Islet of Langerhans (tissue), 1 donor: ENCODE measurements around the gene LITAF.
"Not testable (repeated sequence)": the region's sequence is repeated elsewhere in the genome, so short reads cannot be mapped to it uniquely, and the experiment has no call there.

Source experiments
- FAIRE-seq: peaks from one replicate; lab custom pipeline; 2011; peaks lifted over from hg19 to GRCh38; lab: Jason Lieb, UNC

Gene LITAF

DNA sequence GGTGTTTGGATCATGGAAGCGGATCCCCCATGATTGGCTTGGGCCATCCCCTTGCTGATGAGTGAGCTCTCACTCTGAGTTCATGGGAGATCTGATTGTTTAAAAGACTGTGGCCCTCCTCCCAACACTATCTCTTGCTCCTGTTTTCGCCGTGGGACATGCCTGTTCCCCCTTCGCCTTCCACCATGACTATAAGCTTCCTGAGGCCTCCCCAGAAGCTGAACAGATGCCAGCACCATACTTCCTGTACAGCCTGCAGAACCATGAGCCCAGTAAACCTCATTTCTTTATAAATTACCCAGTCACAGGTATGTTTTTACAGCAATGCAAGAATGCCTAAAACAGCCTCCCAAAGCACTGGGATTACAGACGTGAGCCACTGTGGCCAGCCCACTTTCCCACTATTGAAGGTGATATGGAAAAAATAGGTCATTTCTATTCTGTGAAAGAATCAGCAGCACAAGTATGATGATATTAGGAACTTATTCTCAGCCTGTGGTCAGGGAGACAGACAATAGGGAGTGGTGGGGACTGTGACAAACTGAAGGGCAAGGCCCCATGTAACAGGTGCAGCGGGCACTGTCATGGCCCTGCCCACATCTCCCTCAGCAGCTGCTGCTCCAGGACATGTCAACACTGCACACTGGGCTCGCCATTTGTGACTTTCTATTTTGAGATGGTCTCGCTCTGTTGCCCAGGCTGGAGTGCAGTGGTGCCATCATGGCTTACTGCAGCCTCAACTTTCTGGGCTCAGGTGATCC is 33.7 kb upstream of the LITAF start:
- no peak for FAIRE-seq

DNA sequence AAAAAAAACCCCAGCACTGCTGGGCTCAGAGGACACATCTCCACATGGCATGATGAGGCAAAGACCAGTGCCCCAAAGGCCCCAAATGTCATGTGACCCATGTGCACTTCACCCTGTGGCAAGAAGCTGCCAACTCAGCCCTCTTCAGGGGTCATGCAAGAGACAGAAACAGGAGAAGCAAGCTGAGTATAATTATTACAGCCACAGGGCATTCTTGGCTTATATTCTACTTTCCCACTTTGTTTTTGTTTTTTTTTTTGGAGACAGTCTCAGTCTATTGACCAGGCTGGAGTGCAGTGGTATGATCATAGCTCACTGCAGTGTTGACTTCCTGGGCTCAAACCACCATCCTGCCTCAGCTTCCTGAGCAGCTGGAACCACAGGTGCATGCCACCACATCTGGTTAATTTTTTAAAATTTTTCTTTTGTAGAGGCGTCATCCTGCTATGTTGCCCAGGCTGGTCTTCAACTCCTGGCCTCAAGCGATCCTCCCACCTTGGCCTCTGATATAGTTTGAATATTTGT is 32.7 kb upstream of the LITAF start:
- no peak for FAIRE-seq

DNA sequence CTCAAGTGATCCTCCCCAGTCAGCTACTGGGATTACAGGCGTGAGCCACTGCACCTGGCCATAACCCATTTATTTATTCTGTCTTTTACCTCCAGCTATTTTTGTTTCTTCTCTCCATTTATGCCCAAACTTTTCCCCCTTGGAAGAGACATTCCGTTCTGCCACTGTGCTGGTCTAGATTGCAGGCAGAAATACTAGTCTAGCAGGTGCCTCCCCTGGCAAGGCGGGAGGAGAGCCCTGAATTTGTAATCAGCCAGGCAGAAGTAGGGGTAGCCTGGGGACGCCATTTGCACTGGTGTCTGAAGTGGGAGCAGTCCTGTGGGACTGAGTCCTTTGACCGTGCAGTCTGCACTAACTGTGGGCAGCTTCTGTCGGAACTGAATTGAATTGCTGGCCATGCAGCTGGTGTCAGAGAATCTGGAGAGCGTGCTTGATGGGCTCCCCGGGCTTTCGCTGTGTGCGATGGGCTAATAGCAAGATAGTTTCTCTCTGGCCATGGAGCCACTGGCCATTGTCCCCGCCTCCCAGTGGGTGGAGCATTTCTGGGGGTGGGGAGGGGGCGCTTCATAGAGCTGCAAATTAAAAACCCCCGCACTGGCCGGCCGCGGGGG is 31.5 kb upstream of the LITAF start:
- FAIRE-seq: no peak

DNA sequence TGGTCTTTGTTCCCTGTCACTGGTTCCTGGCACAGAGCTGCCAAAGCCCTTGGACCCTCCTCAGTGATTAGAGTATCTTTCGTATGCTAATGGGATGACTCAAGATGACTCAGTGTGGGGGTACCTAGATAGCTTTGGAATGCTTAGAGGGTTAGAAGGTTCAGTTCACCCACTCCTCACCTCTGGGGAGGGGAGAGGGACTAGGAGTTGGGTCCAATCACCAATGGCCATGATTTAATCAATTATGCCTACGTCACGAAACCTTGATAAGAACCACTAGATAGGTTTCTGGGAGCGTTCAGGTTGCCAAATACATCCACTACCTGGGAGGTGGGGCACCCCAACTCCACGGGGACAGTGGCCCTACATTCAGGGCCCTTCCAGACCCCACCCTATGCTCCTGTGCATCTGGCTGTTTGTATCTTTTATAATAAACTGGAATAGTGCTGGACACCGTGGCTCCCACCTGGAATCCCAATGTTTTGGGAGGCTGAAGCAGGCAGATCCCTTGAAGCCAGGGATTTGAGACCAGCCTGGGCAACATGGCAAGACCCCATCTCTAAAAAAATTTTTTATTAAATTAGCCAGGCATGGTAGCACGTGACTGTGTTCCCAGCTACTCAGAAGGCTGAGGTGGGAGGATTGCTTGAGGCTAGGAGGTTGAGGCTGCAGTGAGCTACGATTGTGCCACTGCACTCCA is 29.2 kb upstream of the LITAF start:
- FAIRE-seq: no peak

DNA sequence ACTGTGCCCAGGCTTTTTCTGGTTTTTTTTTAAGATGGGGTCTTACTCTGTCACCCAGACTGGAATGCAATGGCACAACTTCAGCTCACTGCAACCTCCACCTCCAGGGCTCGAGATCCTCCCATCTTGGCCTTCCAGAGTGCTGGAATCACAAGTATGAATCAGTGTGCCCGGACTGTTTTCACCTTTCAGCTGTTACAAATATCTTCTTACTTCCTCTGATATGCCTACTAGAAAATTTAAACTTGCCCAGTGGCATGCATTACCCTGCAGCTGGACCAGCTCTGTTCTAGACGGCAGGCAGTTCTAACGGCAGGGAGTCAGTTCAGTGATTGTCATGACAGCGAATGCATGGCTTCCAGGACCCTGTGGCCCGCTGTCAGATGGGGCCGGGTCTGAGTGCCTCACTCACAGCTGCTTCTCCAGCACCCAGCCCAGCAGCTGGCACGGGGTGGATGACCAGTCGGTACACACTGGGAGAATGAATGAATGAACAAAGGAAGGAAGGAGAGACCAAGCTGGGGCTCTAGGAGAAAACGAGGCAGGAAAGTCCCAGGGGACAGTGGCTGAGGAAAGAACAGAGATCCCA is 28.0 kb upstream of the LITAF start:
- no peak for FAIRE-seq

DNA sequence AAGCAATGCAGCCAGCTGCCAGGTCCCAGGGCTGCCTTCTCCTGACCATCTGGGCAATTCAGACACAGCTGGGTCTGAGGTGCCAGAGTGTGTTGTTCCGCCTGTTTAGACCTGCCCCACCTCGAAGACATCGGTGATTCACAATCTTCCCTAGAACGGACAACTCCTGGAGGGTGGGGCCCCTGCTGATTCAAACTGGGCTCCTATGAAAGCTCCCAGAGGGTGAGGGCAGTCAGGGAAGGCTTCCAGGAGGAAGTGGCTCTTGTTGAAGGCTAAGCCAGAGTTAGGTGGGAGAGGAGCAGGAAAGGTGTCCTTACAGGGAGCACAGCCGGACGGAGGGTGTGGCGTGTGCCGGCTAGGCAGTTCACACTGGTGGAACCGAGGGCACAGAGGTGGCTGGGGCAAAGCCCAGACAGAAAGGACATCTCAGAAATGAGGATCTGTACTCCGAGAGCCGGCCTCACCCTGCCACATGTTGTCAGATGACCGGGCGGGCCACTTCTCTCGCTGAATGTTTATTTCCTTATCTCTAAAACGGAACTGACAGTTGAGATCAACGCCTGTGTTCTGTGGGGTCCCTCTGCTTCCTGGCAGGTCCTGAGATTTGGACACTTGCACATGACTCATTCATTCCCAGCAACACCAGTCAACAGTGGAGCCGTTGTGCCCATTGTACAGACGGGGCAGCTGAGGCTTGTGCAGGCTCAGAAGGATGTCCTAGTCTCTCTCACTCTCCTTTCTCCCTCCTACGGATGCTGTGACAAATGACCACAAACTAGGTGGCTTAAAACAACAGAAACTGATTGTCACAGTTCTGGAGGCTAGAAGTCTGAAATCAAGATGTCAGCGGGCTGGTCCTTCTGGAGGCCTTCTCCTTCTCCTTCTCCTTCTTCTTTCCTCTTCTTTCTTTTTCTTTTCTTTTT is 26.9 kb upstream of the LITAF start:
- no peak for FAIRE-seq

DNA sequence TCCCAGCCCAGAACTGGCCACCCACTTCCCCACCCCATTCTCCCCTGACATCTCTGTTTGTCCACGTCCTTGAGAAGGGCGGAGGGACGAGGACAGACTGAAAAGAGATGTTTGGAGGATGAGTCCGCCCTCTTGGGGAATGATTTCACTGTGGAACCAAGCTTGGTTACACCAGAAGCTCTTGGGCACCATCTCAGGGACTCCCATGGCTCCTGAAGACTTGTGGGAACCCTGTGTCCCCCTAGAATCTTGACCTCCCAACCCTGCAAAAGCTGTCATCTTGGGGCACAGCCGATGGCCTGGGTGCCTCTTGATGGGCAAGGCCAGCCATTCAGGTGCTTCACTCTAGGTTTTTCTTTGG is 25.9 kb upstream of the LITAF start:
- no peak for FAIRE-seq

DNA sequence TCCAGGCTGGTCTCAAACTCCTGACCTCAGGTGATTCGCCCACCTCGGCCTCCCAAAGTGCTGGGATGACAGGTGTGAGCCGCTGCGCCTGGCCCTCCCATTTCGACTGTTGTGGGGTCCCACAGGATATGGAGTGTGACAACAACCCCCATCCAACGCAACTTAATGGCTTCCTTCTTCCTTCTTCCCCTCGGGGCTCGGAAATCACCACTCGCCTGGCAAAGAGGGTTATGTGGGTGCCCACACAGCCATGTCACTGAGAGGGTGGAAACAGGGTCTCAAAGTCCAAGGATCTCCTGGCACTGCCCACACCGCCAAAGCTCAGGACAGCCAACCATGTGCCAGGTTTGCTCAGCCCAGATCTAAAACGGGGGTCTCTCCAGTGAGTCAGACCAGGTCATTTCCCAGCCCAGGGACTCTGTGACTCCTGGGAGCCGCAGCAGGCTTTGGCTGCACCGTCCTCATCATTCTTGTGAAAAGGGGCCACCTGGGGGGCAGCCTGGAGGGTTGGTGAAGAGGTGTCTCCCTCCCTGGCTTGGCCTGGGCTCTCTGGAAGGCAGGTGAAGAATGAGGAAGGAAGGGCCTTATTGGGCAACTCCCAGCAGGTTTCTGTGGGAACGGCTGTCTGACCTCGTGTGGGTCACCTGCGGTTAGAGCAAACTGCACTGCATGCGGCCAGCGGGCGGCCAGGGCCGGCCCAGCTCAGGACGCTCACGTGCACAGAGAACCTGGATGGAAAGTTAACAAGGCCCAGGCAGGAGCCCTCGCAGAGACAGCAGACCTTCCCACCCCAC is 25.3 kb upstream of the LITAF start:
- no peak for FAIRE-seq

DNA sequence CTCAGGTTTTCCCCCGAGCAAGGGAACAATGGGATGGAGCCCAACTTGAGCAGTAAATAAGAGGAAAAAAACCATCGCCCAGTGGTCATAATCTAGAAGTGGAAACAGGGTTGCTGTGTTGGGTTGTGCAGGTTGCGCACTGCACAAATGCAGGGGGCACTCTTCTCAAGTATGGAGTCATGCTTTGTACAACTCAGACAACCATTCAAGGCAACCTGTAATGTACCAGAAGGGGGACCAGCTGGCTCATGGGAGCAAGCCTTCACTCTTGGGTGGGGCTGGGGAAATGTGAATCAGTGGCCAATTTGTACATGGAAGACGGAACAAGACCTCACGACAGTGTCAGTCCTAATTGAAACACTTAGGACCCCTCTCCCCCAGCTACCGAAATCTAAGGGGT is 23.9 kb upstream of the LITAF start:
- no peak for FAIRE-seq

DNA sequence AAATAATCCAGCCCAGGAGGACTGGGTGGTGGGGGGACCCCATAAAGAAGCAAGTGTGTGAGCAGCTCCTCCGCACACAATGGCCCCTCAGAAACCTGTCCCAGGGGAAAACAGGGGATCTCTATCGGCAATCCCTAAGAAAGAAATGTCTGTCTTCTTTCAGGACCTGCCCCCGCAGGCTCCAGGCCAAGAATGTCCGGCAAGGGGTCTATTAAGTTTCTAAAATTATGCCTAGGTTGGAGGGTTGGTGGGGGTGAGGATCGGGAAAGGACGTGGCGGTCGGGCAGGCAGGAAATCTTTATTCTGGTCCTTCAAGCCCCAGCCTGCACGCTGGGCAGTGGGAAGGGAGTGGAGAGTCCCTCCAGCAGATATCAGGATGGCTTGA is 23.4 kb upstream of the LITAF start:
- FAIRE-seq: no peak

DNA sequence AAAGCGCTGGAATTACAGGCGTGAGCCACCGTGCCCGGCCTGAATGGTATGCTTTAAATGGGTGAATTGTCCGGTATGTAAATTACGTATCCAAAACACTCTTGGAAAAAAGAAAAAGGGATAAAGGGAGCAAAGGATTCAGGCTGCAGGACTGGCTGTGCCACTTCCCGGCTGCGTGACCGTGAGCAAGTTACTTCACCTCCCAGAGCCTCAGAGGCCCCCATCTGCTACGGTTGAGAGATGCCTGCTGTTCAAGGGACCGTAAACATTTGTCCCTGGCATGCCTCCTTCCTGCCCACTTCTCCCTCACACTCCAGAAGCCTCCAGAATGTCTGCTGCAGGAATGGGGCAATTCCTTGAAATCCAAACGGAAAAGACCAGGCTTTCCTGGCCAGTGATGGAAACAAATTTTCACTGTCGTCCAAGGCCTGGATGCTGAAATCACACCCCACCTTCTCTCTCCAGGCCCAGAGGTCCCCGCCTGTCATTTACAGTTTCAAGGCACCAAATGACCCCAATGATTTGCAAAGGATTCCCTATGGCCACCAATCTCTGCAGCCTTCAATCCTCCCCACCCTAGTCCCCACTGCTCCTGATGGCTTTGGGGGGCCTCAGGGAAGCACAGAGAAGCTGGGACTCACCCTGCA is 22.9 kb upstream of the LITAF start:
- FAIRE-seq: no peak

DNA sequence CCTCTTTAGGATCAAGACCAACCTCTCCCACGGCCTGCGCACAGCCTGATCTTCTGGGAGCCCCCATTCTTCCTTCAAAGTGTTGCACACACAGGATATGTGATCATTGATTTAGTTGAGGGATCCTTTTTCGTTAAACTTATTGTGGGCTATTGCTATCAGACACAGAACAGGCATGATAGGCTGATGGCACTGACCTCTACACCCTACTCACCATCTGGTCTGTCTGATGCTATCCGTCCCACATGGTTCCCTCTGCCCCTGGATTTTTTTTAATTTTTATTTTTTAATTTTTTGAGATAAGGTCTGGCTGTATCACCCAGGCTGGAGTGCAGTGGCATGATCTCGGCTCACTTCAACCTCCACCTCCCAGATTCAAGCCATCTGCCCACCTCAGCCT is 19.2 kb upstream of the LITAF start:
- FAIRE-seq: no peak

DNA sequence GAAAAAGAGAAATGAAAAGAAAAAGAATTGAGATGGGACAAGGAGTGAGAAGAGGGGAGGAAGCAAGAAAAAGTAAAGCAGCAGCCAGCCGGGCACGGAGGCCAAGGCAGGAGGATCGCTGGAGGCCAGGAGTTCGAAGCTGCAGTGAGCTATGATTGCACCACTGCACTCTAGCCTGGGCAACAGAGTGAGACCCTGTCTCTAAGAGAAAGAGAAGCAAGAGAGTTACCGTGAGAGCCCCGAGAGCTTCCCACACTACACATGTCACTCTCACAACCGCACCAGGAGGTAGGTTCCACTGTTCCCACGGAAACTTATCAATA is 18.8 kb upstream of the LITAF start:
- FAIRE-seq: no peak

DNA sequence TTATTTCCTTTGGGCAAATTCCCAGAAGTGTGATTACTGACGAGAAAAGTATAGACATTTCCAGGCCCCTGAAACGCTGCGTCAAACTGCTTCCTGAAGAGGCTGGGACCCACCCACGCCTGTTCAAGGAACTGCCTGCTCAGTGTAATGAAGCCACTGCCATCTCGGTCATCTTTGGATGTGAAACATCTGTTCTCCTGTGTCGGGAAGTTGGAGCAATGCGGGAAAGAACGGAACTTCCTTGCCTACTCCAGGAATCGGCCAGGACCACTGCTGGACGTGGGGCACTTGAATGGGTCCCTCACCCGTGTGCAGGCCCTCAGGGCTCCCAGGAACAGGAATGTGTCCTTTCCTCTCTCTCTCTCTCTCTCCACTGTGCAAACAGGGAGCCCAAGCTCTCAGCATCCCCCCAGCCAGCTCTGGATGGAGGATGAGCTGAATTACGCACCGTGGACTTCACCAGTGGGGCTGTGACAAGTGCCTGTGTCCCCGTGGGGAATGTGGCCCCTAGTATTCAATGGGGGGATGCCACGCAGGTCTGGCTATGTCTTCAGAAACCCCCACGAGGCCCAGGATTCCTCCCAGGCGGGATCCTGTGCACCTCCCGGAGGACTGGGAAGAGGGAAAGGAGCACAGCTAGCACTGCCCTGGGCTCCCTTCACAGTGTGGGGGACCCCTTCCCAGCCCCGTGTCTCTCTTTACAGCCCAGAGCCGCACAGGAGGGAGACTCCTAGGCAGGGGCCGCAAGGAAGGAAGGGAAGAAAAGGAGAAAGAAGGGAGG is 18.3 kb upstream of the LITAF start:
- FAIRE-seq: no peak

DNA sequence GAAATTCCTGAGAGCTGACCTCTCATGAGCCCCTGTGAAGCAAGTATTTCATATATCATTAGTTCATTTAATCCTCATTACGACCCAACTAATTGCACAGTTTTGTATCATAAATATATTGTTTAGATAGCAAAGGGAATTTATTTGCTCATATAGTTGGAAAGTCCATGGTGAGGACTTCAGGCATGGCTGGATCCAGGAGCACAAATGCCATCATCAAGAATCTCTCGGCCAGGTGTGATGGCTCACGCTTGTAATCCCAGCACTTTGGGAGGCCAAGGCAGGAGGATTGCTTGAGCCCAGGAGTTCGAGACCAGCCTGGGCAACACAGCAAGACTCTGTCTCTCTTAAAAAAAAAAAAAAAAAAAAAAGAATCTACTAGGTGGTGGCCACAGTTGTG is 17.6 kb upstream of the LITAF start:
- not testable (repeated sequence) for FAIRE-seq

DNA sequence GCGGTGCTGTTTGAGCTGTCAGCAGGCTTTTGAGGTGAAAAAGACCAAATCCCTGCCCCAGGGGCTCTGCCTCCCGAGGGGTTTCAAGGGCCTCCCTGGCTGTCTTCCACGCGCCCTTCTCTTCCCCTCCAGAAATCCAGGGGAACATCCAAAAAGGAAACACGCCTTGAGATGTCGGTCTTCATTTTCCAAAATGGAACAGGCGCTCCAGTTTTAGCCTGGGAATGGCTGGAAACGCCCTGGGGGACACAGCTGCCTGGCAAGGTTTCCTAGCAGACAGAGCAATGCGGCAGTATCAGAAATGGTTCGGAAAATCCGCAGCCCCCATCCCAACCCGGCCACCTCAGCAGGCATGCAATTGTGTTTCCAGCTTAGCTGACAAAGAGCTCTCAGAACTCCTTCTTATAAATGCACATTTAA is 16.6 kb upstream of the LITAF start:
- no peak for FAIRE-seq

DNA sequence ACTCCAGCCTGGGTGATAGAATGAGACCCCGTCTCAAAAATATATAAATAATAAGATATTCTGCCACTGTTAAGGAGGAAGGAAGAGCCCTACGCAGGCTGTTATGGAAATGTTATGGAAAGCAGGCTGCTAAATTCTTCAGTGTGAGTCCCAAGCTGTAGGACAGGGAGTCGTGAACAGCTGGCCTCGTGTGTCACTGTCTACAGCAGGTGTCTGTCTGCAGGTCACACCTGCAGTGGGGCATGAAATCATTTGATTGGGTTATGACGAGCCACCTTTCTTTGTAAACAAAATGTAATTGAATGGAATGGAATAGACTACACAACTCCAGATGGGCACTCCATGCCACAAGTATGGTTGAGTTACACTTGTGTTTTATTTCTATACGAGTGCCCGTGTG is 15.6 kb upstream of the LITAF start:
- no peak for FAIRE-seq

DNA sequence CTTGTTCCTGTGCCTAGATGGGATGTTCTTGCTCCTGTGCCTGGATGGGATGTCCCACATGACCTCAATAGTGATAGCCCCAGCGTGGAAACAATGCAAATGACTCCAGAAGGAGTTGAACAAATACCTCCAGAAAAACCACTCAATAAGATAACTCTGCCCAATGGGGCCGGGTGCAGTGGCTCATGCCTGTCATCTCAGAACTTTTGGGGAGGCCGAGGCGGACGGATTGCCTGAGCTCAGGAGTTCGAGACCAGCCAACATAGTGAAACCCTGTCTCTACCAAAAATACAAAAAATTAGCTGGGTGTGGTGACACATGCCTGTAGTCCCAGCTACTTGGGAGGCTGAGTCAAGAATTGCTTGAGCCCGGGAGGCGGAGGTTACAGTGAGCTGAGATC is 15.2 kb upstream of the LITAF start:
- no peak for FAIRE-seq

DNA sequence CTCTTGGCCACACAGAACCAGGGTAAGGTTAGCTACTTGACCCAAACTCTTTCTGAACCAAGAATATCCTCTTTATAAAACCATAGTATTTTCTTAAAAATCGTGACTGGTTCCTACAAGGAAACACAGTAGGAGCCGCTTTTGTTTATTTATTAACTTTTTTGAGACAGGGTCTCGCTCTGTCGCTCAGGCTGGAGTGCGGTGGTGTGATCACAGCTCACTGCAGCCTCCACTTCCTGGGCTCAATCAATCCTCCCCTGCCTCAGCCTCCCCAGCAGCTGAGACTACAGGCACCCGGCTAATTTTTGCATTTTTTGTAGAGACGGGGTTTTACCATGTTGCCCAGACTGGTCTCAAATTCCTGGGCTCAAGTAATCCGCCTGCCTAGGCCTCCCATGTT is 14.7 kb upstream of the LITAF start:
- no peak for FAIRE-seq

DNA sequence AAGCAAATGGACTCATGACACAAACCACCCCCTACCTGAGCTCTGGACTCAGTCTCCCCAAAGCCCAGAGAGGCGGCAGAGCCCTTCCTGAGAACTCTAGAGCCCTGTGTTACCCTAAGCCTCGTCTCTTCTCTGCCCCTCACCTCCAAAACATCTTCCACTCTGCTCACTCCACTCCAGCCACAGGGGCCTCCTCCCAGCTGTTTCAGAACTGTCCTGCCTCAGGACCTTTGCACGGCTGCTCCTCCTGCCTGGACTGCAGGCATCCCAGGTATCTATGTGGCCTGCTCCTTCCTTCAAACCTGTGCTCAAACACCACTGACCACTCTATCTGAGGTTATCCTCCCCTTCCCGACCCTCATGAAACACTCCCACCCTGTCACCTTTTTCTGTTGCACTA is 12.9 kb upstream of the LITAF start:
- no peak for FAIRE-seq
